Activated CD8-positive, alpha-beta memory T cell treated with anti-CD3 and anti-CD28 coated beads for 4 hours (primary cell): ENCODE data around the gene PCGF3.
"Not testable (repeated sequence)": the region's sequence is repeated elsewhere in the genome, so short reads cannot be mapped to it uniquely, and the experiment has no call there.

Experiments used
- DNase-seq, 2 donors: peaks; one replicate each; pipeline ENCODE4 v3.0.0-alpha.2; 2020; ENCODE audit warnings: low read depth in 2 of 2

The PCGF3 gene

GRCh38 chr4:683247-683897 lies 22.3 kb upstream of the PCGF3 start:
- DNase-seq: no peak

DNA sequence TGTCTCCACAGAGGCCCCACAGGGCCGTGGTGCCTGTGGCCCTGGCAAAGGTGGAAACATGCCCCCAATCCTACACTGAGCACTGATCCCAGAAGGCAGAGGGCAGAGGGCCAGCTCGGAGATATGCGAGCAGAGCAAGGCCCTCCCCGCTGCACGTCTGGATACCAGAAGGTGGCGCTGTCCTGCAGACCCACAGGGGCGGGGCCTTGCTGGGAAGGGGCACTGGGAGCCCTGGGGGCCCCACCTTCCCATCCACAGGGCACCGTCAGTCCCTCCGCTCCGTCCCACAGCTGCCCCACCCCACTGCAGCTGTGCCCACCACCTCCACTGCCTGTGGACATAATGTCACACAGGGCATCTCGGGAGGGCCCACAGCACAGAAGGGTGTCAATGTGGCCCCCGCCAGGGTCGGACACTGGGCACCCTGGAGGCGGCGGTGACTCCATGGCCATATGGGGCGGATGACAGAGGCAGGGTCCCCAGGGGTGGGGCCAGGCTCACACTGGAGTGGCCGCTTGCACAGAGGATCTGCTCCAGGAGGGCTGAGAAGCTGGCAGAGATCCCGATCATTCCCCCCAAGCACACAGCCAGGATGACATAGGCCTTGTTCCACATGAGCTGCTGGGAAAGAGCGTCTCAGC lies 21.5 kb upstream of the PCGF3 start:
- no peak for DNase-seq

DNA sequence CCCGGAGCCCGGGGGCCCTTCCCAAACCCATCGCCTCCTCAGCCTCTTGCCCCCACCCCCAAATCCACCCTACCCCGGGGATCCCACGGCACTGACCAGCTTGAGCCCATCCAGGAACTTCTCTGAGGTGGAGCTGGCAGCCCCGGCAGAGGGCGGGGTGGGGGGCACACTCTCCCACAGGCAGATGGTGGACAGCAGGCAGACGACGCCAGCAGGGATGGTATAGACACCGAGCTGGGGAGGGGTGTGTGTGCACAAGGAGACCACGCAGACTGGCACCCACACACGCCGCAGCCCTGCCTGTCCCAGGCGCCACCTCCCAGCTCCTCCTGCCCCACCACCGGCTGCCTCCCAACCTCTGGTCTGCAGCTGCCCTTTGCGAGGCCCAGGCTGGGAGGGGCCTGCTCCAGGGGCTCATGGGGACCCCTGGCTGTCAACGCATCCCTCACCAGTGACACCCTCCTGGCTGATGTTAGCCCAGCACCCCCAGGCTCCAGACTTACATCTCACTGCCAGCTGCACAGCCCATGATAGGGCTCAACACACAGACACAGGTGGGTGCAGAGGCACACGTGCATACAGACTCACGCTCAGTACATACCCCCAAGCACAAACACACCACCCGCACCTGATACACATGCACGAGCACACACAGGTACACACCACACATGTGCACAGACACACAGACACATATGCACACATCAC lies 20.9 kb upstream of the PCGF3 start:
- no peak for DNase-seq

DNA sequence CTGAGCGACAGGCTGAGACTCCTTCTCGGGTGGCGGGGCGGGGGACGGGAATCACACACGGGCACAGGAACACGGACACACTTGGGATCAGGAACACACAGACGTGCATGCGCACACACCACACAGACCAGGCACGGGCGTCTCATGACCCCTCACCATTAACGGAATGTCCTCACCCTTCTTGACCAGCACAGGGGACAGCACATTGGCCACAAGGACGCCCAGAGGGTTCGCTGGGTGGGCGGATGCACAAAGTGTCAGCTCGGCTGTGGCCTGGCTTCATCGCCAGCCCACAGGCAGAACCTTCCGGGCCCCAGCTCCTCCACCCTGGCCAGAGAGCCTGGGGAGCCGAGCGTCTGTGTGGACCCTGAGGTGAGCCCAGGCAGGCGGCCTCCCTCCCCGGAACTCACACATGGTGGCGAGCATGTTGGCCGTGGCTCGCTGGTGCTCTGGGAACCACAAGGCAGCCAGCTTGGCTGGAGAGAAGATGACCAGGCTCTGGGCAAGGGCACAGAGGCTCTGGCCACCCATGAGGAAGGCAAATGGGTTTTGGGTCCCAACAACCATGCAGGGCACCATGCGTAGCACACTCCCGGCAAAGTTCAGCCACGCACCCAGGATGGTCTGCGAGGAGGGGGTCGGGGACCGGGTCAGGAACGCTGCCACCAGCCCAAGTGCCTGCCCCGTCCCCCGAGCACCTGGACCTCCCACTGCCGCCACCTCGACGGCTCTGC lies 19.8 kb upstream of the PCGF3 start:
- DNase-seq: no peak

DNA sequence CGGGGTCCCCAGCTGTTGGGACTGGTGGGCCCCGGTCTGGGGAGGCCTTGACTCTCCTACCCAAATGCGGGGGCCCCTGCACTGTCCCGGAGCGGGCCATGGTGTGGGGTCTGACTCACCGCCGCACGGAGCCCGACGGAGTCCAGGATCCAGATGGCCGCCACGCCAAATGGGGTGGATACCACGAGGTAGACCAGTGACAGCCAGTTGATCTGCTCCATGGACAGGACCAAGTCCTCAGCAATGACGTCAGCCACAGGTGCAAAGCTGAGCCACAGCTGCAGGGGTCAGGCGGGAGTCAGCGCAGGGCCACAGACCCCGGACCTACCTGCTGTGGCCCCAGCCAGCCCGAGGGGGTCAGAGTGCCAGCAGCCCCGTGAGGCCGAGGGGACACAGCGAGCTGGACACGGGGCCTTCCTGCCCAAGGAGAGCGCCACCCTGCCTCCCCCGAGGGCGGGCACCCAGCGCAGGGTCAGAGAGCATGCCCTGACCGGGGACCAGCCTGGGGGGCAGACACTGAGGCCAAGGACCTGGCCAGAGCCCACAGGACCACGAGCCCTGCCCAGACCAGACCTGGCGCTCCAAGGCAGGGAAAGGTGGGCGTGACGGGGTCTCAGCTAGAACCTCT lies 19.1 kb upstream of the PCGF3 start:
- no peak for DNase-seq

DNA sequence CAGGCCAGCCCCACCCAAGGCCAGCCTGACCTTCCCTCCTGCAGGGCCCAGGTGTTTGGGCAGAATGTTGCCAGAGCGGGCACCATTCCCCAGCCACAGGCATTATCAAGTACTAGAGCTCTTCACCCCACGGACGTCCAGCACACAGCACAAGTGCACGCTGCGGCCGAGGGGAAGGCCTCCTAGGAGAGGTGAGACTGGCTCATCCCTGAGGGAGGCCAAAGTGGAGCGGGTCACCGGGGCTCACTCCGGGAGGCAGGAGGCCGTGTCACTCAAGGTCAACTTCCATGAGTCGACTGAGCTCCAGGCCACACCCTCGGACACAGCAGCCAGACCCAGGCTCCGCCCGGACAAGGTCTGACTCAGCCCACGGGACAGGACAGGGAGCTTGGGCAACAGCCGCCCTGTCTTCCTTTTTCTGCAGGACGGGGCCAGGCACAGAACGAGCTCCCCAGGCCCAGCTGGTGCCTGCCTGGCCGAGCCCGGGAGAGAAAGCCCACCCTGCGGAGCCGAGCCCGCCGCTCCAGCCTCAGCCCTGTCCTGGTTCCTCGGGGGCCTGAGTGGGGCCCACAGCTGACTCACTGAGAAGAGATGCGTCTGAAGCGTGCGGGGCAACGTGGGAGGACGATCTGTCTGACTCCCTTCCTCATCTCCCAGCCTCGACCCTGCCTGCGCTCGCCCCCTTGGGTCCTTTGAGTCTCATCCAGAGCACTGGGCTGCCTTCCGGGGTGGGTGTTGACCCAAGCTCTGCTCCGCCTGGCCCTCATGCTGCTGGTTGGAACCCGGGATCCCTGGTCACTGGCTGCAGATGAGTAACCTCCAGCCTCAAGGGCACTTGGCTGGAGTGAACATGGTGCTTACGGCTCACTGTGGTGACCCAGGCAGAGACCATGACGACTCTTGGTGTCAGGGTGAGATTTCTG lies 18.3 kb upstream of the PCGF3 start:
- DNase-seq: no peak

- DNase-seq: no peak
Observed at GRCh38 chr4:687971-688853, 17.4 kb upstream of the PCGF3 start.

- DNase-seq: no peak
Observed at GRCh38 chr4:688854-689681, 16.6 kb upstream of the PCGF3 start, which contains the start of gene SLC49A3. Gene SLC49A3, minus strand, starts transcription at chr4:689151. Its CDS starts 24 bp downstream, at chr4:689127.

DNA sequence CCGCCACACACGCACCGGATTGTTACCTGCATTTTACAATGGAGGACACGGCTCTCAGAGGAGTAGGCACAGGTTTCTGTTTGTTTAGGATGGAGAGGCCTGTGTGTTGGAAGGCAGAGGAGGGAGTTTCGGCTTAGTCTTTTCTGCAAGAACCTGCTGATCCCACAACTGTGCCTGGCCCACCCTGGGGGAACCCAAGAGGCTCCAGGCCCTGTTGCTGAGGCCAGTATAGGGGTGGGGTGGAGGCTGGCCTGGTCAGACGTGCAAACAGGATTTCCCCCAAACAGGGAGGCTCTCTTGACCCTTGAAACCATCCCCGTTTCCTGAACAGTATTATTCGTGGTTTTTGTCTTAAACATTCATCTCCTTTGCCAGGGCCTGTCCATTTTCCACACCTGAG lies 15.9 kb upstream of the PCGF3 start:
- DNase-seq: no peak

GRCh38 chr4:692771-693554 lies 12.7 kb upstream of the PCGF3 start:
- DNase-seq: no peak

- not testable (repeated sequence) for DNase-seq
Observed at GRCh38 chr4:694341-694940, 11.2 kb upstream of the PCGF3 start.

GRCh38 chr4:699816-700580 lies 5.6 kb upstream of the PCGF3 start:
- no peak for DNase-seq

- no peak for DNase-seq
Observed at GRCh38 chr4:700587-701264, 4.9 kb upstream of the PCGF3 start.

- DNase-seq: no peak
Observed at GRCh38 chr4:702618-703048, 3.0 kb upstream of the PCGF3 start.

- no peak for DNase-seq
Observed at GRCh38 chr4:703336-704197, 2.1 kb upstream of the PCGF3 start.
